HG03097 (cell line): ENCODE results near the gene MMP12.
"Not testable (repeated sequence)": the region's sequence is repeated elsewhere in the genome, so short reads cannot be mapped to it uniquely, and the experiment has no call there.

Experiments
- ATAC-seq: cut with Tn5 transposase; IDR thresholded peaks from one replicate; pipeline ENCODE4 v1.9.1; 2021; ENCODE audit not compliant: unreplicated experiment, low FRiP score

The MMP12 gene

GRCh38 chr11:102874852-102875251, at the start of gene MMP12:
MMP12 (minus strand) TSS chr11:102874982; CDS start chr11:102874937, 45 bp downstream.
- ATAC-seq = no peak

DNA sequence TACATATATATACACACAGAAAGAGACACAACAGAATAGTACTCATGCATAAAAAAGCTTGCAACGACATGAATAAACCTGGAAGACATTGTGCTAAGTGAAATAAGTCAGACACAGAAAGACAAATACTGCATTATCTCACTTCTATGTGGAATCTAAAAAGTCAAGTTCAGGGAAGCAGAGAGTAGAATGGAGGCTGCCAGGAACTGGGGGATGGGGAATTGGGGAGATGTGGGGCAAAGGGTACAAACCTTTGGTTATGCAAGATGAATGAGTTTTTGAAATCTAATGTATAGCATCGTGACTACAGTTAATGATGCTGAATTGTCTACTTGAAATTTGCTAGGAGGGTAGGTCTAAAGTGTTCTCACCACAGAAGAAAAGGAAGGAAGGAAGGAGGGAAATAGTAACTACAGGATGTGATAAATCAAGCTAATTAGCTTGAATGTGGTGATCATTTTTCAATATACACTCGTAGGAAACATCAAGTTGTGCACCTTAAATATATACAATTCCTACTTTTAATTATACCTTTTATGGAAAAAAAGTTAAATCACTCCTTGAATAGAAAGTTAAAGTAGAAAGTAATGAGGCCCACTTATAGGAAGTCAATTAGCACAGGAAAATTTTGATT, 46.9 kb upstream of the MMP12 start:
- ATAC-seq = no peak

DNA sequence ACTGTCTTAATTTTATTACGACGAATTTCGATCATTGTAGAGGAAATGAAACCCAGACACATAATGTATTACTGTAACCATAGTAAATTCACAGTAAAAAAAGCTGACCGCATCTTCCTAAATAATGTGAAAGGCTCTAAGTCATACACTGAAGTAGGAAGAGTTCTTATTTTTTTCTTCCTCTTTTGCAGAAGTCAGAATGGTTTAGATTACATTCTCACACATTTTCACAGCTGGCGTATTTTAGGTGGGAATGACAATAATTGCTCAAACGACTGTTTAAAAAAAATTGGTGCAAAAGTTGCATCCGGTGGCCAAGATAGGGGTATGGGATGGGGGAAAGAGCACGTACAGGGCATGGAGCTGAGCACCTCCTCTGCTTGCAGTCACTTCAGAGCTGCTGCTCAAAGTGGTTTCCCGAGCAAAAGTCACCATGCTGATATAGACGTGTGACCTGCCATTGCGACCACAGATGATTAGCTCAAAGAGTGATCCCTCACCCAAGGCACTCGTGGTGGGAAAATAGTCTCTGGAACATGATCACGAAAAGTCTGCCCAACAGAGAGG, 45.4 kb upstream of the MMP12 start:
- peak; percentile 55 for ATAC-seq

DNA sequence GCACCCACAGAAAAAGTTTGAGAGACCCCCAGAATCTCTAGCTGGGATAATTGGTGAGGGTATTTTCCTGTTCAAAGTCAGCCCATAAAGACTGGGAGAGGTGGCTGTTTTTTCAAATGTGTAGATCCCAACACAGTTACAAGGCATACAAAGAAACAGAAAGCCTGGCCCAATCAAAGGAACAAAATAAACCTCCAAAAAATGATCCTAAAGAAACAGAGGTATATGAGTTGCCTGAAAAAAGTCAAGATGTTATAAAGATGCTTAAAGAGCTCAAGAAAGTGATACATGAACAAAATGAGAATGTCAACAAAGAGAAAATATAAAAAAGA, 40.2 kb upstream of the MMP12 start:
- no peak for ATAC-seq

GRCh38 chr11:102914238-102915043, 39.7 kb upstream of the MMP12 start:
- ATAC-seq = no peak

- ATAC-seq = no peak
Observed at GRCh38 chr11:102912482-102912830, 37.7 kb upstream of the MMP12 start.

DNA sequence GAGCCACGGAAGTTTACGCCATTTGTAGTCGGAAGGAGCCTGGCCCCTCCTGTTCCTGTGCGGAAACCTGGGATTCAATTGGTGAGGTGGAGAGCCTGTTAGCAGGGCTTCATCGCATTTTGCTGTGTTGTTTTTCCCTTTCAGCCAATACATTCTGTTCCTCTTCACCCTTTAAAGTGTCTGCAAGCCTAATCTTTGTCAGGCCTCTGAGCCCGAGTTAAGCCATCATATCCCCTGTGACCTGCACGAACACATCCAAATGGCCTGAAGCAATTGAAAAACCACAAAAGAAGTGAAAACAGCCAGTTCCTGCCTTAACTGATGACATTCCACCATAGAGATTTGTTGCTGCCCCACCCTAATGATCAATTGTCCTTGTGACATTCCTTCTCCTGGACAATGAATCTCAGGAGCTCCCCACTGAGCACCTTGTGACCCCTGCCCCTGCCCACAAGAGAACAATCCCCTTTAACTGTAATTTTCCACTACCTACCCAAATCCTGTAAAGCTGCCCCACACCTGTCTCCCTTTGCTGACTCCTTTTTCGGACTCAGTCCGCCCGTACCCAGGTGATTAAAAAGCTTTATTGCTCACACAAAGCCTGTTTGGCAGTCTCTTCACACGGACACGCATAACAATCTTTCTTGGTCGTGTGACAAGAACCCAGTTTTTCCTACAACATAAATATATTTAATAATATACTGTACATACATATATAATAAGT, 37.1 kb upstream of the MMP12 start:
- no peak for ATAC-seq

- ATAC-seq = not testable (repeated sequence)
Observed at GRCh38 chr11:102905848-102906247, 31.1 kb upstream of the MMP12 start.

DNA sequence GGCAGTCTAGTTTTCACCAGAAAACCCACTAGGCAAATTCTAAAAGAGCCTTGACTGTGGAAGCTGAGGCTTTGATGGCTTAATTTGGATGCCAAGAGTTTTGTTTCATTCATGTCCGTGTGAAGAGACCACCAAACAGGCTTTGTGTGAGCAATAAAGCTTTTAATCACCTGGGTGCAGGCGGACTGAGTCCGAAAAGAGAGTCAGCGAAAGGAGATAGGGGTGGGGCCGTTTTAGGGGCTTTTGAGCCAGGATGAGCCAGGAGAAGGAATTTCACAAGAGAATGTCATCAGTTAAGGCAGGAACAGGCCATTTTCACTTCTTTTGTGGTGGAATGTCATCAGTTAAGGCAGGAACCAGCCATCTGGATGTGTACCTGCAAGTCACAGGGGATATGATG, 29.1 kb upstream of the MMP12 start:
- not testable (repeated sequence) for ATAC-seq

DNA sequence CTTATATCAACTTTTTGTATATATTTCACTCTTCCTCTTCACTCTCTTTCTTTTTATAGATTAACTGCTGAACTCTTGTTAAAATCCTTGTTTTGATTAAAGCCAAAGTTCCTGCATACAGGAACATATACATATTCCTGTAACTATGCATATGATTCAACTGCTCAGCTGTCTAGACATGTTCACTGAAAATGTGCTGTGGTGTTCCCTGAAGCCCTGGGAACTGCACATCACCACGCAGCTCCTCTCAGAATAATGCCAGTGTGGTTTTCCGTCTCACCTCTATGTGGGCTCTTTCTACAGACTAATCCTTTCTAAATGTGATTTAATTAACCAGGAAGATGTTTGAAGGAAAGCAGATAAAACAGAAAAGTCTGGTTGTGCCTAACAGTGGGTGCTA, 25.6 kb upstream of the MMP12 start:
- ATAC-seq = no peak

- no peak for ATAC-seq
Observed at GRCh38 chr11:102891736-102892135, 17.0 kb upstream of the MMP12 start.

DNA sequence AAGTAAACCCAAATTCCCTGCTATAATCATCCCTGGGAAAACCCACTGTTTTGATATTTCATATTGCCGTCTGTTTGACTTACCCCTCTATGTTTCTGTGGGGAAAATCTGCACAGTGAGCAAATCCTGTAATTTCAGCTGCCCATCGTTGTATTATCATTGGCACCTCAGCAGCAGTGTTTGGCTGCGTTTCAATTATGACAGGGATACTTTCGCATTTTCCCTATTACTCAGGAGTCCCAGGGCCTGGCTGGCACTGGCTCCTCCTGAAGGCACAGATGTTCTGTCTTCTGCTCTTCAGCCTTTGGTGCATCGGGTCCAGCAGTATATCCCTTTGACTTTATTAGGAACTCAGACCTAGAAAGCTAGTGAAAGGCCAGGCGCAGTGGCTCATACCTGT, 12.2 kb upstream of the MMP12 start:
- ATAC-seq = no peak

- no peak for ATAC-seq
Observed at GRCh38 chr11:102883141-102883540, 8.4 kb upstream of the MMP12 start.

DNA sequence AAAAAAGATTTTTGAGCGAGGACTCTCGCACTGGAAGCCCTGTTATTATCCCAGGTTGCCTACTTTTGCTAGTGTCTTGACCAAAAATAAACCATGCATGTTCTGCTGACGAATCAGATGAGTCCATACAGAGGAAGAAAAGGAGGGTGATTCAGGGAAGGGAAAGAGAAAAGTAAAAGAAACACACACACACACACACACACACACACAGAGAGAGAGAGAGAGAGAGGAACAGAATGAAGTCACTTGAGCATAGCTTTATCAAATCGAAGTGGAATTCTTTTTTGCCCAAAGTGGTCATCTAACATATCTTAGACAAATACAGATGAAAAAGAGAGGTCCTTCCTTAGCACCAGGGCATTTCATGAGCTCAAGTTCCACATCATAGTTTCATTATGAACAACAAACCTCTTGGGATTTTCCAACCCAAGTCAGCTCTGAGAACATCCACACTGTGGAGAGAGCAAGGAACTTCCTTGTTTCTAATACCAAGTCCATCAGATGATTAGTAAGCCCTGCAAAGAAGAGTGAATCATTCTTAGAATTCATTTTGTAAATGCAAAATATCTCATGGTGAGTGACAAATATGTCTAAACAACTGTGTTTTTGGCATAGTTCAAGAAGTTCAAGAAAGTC, 7.7 kb upstream of the MMP12 start:
- peak; percentile 73 for ATAC-seq

- ATAC-seq = no peak
Observed at GRCh38 chr11:102879801-102880200, 5.0 kb upstream of the MMP12 start.

DNA sequence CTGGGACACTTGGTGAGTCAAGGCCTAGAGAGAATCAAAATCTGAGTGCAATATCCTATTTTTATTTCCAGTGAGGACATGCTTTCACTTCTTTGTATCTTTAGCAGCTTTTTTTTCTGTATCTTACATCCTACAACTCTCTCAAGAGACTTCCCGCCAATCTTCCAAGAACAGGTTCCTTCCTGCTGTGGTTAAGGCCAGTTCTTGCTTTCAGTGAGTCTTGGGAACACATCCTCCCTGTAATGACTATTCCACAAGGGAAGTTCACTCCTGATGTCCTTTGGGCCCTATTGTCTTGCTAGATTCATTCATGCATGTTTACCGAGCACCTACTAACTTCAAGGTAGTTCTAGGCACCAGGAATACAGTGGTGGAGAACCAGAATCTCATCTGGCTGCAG, 3.8 kb upstream of the MMP12 start:
- ATAC-seq = no peak

DNA sequence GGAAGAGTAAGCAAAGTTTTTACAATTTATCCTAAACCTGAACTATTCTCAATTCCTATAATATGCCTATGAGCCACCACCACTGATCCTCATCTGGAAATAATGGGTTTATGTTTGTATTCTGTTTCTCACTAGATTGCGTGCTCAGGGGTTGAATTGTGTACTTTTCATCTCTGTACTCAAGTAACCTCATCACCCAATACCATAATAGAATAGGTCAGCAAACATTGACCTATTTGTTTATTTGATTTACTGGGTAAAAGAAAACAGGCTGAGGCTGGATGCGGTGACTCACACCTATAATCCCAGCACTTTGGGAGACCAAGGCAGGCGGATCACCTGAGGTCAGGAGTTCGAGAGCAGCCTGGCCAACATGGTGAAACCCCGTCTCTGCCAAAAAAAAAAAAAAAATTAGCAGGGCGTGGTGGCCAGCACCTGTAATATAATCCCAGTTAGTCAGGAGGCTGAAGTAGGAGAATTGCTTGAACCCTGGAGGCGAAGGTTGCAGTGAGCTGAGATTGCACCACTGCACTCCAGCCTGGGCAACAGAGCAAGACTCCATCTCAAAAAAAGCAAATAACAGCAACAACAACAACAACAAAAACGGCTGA, 5.3 kb downstream of the MMP12 start:
- ATAC-seq = not testable (repeated sequence)

GRCh38 chr11:102868339-102868738, 6.4 kb downstream of the MMP12 start:
- no peak for ATAC-seq

DNA sequence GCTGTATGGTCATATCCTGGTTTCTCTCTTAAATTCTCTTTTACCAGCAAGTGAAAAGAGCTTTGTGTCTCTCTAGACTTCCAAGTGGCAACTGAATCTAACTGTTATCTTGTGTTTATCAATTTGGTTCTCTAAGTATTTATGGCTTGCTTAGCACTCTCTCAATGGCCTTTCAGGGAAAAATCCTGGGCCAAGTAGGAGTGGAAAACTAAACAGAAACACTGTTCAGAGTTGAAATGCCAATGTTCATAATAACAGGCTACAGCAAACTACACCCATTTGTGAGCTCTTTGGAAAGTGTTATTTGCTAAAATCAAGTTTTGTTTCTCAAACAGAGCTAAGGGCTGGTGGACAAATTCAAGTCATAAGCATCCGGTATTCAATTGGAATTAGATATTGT, 10.1 kb downstream of the MMP12 start:
- no peak for ATAC-seq

DNA sequence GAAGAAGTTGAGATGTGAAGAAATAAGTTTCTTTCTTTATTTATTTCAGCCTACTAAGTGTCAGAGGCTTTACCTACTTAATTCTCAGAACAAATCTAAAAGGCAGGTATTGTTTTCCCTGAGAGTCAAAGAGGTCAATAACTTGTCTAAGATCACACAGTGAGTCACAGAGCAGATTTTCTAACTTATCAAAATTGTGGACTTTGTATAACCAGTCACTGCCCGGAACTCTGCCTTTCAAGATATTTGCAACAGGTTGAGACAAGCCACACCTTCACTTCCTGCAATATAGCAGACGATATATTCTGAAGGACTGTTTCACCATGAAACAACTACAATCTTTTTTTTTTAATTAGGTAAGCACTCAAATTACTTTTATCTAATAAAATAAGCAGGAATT, 20.8 kb downstream of the MMP12 start:
- ATAC-seq = no peak

DNA sequence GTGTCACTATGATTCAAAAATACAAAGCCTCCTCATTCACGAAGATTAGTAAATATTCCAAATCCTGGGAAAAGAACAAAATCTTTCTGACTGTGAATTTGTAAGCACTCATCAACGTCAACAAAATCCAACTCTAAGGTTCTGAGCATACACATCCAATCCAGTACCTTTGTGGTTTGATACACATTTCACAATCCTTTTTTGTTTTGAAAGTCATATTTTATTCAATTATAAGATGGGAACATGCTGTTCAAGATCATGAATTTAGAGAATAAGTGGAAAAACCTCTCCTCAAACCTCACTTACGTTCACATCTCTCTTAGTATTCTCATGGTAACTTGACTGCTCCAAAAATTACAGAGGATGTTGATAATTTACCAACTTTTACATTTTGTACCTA, 21.7 kb downstream of the MMP12 start:
- ATAC-seq = no peak
